Activated naive CD4-positive, alpha-beta T cell treated with anti-CD3 and anti-CD28 coated beads, Interleukin-2, amount 50 U/mL, for 24 hours (primary cell): Measurements from ENCODE around the gene ZNRF3.
"Not testable (repeated sequence)": the region's sequence is repeated elsewhere in the genome, so short reads cannot be mapped to it uniquely, and the experiment has no call there.

Source experiments
- H3K27ac Mint-ChIP-seq: one replicate; pipeline ENCODE4 v1.8.0; 2021; ENCODE audit warnings: mild to moderate bottlenecking, mixed read lengths
- H3K27me3 Mint-ChIP-seq: one replicate; pipeline ENCODE4 v1.8.0; 2021; ENCODE audit warnings: mixed read lengths
- H3K36me3 Mint-ChIP-seq: one replicate; pipeline ENCODE4 v1.8.0; 2021; ENCODE audit warnings: mixed read lengths
- H3K4me1 Mint-ChIP-seq: one replicate; pipeline ENCODE4 v1.8.0; 2021; ENCODE audit warnings: mixed read lengths
- H3K4me3 Mint-ChIP-seq: one replicate; pipeline ENCODE4 v1.8.0; 2021; ENCODE audit warnings: mild to moderate bottlenecking, mixed read lengths
- H3K9me3 Mint-ChIP-seq: one replicate; pipeline ENCODE4 v1.8.0; 2021; ENCODE audit warnings: mixed read lengths

ZNRF3 gene

DNA sequence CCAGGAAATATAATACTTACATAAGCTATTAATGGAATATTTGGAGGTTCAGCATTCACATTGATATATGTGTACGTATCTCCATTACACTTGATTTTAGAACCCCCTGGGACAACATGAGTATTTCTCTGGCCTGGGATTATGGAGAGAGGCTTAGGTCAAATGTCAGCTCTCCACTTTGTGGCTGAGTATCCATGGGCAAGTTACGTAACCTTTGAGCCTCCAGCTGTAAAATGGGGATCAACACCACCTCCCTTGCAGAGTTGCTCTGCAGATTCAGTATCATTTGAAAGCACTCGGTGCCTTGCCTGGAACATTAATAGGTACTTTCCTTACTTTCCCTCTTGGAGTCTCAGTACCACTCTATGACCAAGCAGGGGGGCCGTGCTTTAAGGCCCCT lies 145.1 kb downstream of the ZNRF3 start:
- H3K36me3 Mint-ChIP-seq = peaks cover 2% of the 10 kb centered on the region
- H3K27me3 Mint-ChIP-seq = peaks cover 27% of the 10 kb centered on the region
- H3K4me3 Mint-ChIP-seq = no peak overlapping the region
- peaks cover 15% of the 10 kb centered on the region for H3K4me1 Mint-ChIP-seq
- no peaks in the 10 kb centered on the region for H3K9me3 Mint-ChIP-seq
- H3K27ac Mint-ChIP-seq = no peak overlapping the region

DNA sequence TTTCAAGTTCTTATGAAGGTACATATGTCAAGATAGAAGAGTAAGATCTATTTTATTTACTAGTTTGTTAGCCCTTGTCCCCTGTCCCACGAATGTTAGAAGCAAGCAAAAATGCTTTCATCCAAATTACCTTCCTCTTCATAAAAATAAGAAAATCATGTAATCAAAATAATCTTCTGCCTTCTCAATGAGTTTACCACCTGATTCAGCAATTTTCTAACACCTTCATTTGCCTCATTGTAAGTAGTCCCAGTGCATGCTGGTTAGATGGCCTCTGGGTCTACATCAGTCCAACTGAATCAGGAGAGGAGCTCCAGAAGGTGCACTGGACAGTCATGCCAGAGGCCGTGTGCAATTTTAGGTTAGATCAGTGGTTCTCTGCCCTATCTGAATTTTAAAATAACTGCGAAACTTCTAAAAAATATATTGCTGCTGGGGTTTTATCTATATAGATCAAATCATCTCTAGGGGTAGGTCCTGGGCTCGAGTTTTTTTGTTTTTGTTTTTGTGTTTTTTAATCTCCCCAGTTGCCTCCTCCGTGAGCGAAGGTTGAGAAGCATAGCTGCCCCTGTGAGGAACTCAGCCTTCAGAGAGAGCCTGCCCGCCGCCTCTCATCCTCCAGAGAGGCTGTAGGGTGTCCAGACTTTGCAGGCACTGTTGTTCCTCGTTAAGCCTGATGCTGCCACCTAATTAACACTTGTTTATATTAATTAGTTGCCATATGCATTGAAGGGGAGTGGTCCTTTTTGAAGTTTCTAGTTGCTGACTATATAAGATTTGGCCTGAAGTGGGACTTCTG lies 146.0 kb downstream of the ZNRF3 start:
- Mint-ChIP-seq H3K4me1 (peaks cover 15% of the 10 kb centered on the region), H3K9me3 (no peaks in the 10 kb centered on the region), H3K27me3 (peaks cover 25% of the 10 kb centered on the region)

DNA sequence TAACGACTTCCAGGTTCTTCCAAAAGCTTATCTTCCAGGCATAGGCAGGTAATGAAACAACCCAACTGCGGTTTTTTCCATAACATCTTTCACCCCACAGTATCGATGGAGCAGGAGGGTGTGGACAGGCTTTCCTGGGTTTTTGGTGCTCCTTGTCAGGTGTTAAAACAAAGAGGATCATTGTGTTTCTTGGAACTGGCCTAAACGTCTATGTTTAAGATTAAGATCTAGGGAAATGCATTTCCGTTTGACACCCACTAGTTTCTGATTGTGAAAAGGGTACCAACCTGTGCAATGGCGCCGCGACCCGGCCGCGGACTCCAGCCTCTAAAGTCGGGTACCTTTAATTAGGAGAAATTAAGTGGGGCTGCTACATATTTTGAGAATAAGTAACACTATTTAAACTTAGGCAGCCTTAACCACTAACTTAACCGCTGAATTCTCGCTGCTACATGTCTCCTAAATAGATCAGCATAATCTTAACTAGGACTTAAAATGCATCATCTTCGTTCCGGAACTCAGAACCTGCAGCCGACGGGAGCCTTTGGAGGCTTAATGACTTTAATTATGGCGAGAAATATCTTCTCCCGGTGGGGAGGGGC lies 146.7 kb downstream of the ZNRF3 start:
- Mint-ChIP-seq H3K9me3 (no peaks in the 10 kb centered on the region), H3K4me1 (peaks cover 15% of the 10 kb centered on the region), H3K27ac (no peak overlapping the region), H3K36me3 (peaks cover 2% of the 10 kb centered on the region), H3K27me3 (peaks cover 25% of the 10 kb centered on the region), H3K4me3 (peak overlapping the region; percentile 39)

More for the DNA sequence above, 146.0 kb downstream of the ZNRF3 start:
- no peak overlapping the region for H3K27ac Mint-ChIP-seq
- no peak overlapping the region for H3K4me3 Mint-ChIP-seq
- peaks cover 2% of the 10 kb centered on the region for H3K36me3 Mint-ChIP-seq

DNA sequence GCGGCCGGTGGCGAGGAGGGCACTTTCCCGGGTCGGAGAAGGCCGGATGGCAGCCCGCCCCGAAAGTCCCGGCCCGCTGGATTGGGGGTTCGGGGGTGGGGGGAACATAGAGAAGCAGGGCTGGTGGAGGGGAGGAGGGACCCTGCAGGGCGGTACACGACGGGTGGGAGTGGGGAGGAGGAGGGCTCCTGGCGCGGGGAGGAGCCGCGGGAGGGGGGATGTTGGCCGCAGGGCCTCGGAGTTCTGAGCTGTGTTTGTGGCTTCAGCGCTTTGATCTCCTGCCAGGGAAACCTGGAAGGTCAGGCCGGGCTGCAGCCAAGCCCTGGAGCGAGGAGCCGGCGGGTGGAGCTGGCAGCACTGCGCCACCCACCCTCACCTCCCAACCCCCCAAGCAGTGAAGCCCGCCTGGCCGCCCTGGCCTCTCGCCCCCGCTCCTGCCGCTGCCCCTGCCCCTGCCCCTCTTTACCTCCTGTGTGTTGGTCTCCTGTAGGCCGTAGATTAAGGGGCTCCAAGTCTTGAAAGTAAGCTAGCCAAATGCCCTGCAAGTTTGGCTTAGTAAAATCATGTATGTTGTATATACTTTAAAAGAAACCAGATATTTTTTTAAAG lies 147.3 kb downstream of the ZNRF3 start:
- peak overlapping the region; percentile 39 for H3K4me3 Mint-ChIP-seq
- H3K27me3 Mint-ChIP-seq = peaks cover 25% of the 10 kb centered on the region
- H3K27ac Mint-ChIP-seq = no peak overlapping the region
- peaks cover 2% of the 10 kb centered on the region for H3K36me3 Mint-ChIP-seq
- H3K4me1 Mint-ChIP-seq = peaks cover 15% of the 10 kb centered on the region
- H3K9me3 Mint-ChIP-seq = no peaks in the 10 kb centered on the region

DNA sequence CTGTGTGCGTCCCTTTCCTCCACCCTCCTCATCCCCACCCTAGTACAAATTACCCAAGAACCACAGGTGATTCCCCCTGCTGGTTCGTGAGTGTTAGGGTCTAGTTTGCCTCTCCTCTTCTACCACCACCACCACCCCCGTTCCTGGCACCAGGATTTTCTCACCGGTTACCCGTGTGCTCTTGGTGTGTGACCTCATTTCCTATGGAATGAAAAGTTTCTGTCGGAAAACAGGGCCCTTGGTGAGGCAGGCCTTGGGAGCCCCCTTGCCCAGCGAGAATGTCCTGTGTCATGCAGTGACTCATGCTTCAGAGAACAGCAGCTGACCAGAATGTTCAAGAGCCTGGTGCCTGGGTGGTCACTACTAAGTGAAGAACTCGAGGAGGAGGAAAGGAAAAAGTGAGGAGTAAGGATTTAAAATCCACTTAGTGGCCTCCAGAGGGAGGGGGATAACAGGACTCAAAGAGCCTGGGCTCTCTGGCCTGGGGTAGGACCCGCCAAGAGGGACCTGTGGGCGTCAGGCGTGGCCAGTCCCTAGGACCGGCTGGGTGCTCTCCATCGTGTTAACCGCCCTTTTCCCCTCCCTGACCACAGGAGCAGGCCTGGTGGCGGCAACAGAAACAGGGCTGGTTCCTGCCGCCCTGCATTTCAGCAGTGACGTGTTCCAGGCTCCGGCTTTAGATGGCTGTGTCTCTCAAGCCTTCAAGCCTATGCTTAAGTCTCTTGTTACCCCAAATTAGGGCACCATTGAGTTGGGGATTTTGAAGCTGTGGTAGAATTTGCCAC lies 148.0 kb downstream of the ZNRF3 start:
- peaks cover 15% of the 10 kb centered on the region for H3K4me1 Mint-ChIP-seq
- H3K9me3 Mint-ChIP-seq = no peaks in the 10 kb centered on the region
- H3K27me3 Mint-ChIP-seq = peaks cover 25% of the 10 kb centered on the region
- no peak overlapping the region for H3K27ac Mint-ChIP-seq
- H3K4me3 Mint-ChIP-seq = peak overlapping the region; percentile 23
- H3K36me3 Mint-ChIP-seq = peaks cover 2% of the 10 kb centered on the region

DNA sequence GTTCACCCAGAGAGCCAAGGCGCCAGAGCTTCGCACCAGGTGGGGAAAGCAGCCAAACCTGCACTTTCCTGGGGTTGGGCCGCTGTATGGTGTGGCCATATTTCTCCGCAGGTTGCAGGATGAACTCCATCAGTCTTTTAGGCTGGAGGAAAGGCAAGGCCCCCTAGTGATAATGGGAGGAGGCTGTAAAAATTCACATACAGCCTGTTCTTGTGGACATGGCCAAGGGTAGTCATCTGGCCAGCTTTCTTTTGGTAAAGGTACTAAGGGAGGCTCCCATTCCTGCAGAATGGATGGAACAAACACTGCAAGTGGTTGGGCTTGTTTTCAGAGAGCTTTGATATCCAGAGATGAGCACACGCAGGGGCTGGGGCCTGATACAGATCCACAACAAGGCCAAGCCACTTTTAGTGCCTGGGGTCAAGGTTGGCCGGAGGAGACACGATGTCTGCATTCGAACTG lies 148.7 kb downstream of the ZNRF3 start:
- Mint-ChIP-seq H3K36me3 (peaks cover 2% of the 10 kb centered on the region), H3K27ac (no peak overlapping the region), H3K9me3 (no peaks in the 10 kb centered on the region), H3K27me3 (peaks cover 25% of the 10 kb centered on the region), H3K4me1 (peaks cover 15% of the 10 kb centered on the region), H3K4me3 (no peak overlapping the region)

DNA sequence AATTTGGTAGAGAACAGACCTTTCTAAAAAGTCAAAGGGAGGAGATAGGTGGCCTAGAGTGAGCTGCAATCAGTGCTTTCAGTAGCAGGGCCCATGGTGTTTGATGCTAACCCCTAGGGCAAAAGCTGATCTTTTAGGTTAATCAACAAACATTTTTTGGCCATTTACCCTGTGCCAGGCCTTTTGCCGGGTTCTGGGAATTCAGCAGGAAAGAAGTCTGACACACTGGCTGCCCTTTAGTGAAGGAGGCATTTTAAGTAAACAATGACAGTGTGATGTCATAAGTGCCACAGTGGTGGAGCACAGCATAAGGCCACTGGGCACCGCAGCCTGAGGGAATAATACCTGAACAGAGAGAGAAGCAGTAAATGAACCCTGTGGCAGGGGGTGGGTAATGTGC lies 149.2 kb downstream of the ZNRF3 start:
- peaks cover 25% of the 10 kb centered on the region for H3K27me3 Mint-ChIP-seq
- peaks cover 15% of the 10 kb centered on the region for H3K4me1 Mint-ChIP-seq
- H3K36me3 Mint-ChIP-seq = peaks cover 2% of the 10 kb centered on the region
- no peak overlapping the region for H3K4me3 Mint-ChIP-seq
- H3K27ac Mint-ChIP-seq = no peak overlapping the region
- no peaks in the 10 kb centered on the region for H3K9me3 Mint-ChIP-seq

DNA sequence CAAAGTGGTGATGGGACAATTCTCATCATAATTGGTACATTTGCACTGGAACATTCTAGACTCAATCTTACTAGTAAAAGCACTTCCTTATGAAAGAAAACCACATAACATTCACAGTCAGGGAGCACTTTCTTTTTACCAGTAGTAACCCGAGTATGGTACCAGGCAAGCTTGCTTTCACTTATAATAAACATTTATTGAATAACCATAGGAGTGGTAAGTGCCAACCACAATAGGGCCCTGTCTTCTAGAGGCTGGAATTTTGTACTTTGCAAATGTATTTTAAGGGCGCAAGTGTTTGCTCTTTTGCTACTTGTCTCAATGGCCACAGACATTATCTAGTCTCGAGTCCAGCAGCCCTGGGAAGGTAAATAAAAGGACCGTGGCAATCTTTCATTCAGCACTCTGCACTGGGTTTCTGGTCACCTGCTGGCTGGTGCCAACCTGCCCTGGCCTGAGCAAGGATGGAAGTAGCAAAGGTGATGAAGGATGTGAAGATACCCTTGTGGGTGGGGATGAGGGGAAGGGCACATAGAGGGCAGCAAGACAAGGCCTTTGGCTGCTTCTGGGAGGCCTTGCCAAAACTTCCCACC lies 154.1 kb downstream of the ZNRF3 start:
- Mint-ChIP-seq H3K9me3 (no peaks in the 10 kb centered on the region), H3K4me1 (no peaks in the 10 kb centered on the region), H3K36me3 (no peaks in the 10 kb centered on the region), H3K4me3 (no peak overlapping the region), H3K27ac (no peak overlapping the region), H3K27me3 (peaks cover 3% of the 10 kb centered on the region)

DNA sequence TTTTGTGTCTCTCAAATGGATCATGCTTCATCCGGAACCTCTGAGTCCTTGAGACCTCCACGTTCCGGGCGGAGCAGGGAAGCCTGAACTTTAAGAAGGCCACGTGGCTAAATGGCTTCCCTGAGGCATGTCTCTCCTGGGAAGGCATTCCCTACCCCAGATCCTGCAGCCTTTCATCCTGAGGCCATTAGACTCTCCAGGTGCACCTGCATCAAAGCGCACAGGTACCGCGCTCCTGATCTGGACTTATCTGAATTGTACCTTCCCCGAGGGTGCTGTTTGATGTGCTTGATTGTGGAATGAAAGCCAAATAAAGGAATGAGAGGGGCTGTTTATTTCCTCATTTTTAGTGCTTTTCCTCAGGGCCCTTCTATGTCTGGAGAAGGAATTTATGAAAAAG lies 155.8 kb downstream of the ZNRF3 start:
- Mint-ChIP-seq H3K36me3 (no peaks in the 10 kb centered on the region), H3K9me3 (no peaks in the 10 kb centered on the region), H3K27ac (peak overlapping the region; percentile 17), H3K4me1 (no peaks in the 10 kb centered on the region), H3K4me3 (no peak overlapping the region), H3K27me3 (peaks cover 3% of the 10 kb centered on the region)

DNA sequence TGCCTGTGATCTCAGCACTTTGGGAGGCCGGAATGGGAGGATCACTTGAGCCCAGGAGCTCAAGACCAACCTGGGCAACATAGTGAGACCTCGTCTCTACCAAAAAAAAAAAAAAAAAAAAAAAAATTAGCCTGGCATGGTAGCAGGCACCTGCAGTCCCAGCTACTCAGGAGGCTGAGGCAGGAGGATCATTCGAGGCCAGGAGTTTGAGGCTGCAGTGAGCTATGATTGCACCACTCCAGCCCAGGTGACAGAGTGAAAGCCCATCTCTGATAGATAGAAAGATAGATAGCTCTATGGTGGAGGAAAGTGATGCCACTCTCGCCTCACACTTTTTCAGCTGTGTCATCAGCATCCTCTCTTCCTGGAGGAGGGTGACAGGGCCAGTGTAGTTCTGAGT lies 156.3 kb downstream of the ZNRF3 start:
- not testable (repeated sequence) for H3K27me3 Mint-ChIP-seq, H3K27ac Mint-ChIP-seq, H3K4me1 Mint-ChIP-seq, H3K4me3 Mint-ChIP-seq, H3K36me3 Mint-ChIP-seq, H3K9me3 Mint-ChIP-seq

DNA sequence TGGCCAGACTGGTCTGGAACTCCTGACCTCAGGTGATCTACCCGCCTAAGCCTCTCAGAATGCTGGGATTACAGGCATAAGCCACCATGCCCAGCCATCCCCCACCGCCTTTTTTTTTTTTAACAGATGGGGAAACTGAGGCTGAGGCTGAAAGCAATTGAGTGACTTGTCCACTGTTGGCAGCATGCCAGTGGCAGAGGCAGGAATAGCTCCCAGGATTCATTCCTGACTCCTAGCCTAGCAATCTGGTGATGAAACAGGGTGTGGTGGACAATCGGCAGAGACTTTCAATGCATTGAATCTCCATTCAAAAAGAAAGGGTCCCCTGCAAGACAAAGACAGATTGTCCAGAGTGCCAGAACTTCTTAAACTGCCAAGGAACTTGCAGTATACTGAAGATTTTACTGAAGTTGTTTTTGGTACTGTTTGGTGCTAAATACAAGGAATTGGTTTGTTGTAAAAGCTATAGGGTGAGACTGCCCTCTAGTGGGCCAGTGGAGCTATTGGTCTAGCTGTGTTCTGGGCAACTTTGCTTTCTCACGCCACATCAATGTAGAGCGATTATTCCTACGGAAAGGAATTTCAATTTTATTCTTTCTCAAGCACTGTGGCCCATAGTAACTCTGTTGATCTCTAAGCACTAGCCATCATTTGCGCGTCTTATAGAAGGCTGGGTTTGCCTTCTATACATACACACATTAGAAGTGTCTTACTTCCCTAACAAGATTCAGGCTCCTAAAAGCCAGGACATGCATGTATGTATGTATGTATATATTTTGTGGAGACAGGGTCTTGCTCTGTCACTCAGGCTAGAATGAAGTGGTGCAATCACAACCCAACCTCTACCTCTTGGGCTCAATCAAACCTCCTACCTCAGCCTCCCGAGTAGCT lies 157.3 kb downstream of the ZNRF3 start:
- H3K27me3 Mint-ChIP-seq = peaks cover 3% of the 10 kb centered on the region
- H3K9me3 Mint-ChIP-seq = no peaks in the 10 kb centered on the region
- H3K4me3 Mint-ChIP-seq = no peak overlapping the region
- no peak overlapping the region for H3K27ac Mint-ChIP-seq
- no peaks in the 10 kb centered on the region for H3K4me1 Mint-ChIP-seq
- peaks cover under 1% of the 10 kb centered on the region for H3K36me3 Mint-ChIP-seq

DNA sequence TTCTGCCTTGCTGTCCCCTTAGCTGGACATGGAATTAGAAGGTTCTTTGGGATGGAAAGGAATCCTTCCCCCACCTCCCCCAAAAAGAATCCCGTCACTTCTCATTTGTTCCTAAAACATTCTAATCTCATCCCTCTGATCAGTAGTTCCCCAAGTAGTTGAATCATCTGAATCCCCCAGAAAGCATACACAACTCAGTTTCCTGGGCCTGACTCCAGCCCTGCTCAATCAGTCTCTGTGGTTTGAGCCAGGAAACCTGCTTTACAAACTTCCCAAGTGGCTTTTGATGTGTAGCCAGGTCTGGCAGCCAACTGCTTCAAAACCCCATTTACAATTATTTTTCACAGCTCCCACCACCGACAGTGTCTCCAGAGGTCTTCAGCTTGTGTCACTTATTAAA lies 158.0 kb downstream of the ZNRF3 start:
- Mint-ChIP-seq H3K9me3 (no peaks in the 10 kb centered on the region), H3K4me1 (no peaks in the 10 kb centered on the region), H3K27ac (no peak overlapping the region), H3K4me3 (no peak overlapping the region), H3K36me3 (peaks cover 3% of the 10 kb centered on the region), H3K27me3 (peaks cover 3% of the 10 kb centered on the region)

DNA sequence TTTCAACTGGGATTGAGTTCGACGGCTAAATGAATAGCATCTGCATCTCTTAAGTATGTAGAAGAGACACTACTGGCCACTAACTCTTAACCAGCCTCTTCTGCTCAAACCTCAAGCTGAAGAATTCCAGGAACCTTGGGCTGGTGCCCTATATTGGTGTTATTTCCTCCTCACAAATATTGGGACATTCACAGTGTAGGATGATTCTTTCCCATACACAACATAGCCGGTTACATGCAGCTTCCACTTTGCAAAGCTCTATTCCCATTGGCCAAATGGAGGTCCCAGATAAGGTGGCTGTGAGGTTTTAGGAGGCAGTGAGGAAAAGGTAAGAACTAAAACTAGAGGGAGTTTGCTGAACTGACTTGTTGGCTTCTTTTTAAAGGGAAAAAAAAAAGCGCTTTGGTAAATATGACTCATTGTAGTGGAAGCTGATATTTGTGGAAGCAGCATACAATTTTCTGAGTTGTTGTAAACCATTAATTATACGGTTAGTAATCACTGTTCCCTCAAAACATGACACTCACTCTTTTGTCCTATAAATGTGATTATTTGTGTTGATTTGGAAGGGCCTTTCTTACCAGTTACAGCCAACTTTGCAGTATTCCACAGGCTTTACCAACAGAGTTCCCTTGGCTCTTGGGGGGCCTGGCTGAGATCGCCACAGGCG lies 160.7 kb downstream of the ZNRF3 start:
- no peak overlapping the region for H3K4me3 Mint-ChIP-seq
- H3K4me1 Mint-ChIP-seq = no peaks in the 10 kb centered on the region
- H3K9me3 Mint-ChIP-seq = no peaks in the 10 kb centered on the region
- no peak overlapping the region for H3K27ac Mint-ChIP-seq
- peaks cover 3% of the 10 kb centered on the region for H3K36me3 Mint-ChIP-seq
- peaks cover 3% of the 10 kb centered on the region for H3K27me3 Mint-ChIP-seq

DNA sequence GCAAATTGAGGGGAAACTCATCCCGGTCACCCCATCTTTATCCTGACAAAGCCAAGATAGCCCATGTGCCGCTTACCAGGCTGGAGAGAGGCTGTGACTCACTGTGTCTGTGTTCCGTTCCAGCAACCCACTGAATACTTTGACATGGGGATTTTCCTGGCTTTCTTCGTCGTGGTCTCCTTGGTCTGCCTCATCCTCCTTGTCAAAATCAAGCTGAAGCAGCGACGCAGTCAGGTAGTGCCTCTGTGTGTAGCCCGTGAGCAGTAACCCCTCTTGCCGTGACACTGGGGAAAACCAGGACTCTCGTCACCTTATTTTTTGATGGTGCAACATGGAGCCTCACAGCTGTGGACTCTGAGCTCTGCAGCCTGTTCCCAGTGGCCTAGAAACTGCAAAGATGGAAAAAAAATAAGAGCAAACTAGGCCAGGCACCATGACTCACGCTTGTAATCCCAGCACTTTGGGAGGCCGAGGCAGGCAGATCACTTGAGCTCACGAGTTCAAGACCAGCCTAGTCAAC lies 161.3 kb downstream of the ZNRF3 start:
- no peaks in the 10 kb centered on the region for H3K9me3 Mint-ChIP-seq
- H3K36me3 Mint-ChIP-seq = peaks cover 5% of the 10 kb centered on the region
- H3K27me3 Mint-ChIP-seq = peaks cover 3% of the 10 kb centered on the region
- H3K4me3 Mint-ChIP-seq = no peak overlapping the region
- no peak overlapping the region for H3K27ac Mint-ChIP-seq
- no peaks in the 10 kb centered on the region for H3K4me1 Mint-ChIP-seq
